ENCODE data around the gene SCNN1G.
"Not testable (repeated sequence)": the region's sequence is repeated elsewhere in the genome, so short reads cannot be mapped to it uniquely, and the experiment has no call there.

SCNN1G gene

GRCh38 chr16:23182679-23183542 lies at the start of gene SCNN1G:
Gene SCNN1G (plus strand): TSS chr16:23182745. CDS start chr16:23186272, 3,527 bp downstream.
- no peak for DNase-seq (ENCODE audit: low spot score)

GRCh38 chr16:23132775-23133463 lies 49.6 kb upstream of the SCNN1G start:
- no peak for DNase-seq (ENCODE audit: low spot score)

- no peak for DNase-seq (ENCODE audit: low spot score)
Measured at GRCh38 chr16:23134274-23134673, 48.3 kb upstream of the SCNN1G start.

- DNase-seq (ENCODE audit: low spot score), result no peak
Measured at GRCh38 chr16:23137256-23137655, 45.3 kb upstream of the SCNN1G start.

GRCh38 chr16:23137818-23138217 lies 44.7 kb upstream of the SCNN1G start:
- DNase-seq (ENCODE audit: low spot score), result no peak

GRCh38 chr16:23140107-23140506 lies 42.4 kb upstream of the SCNN1G start:
- DNase-seq (ENCODE audit: low spot score), result no peak

- no peak for DNase-seq (ENCODE audit: low spot score)
Measured at GRCh38 chr16:23141033-23141432, 41.5 kb upstream of the SCNN1G start.

- DNase-seq (ENCODE audit: low spot score), result no peak
Measured at GRCh38 chr16:23141500-23141899, 41.0 kb upstream of the SCNN1G start.

- DNase-seq (ENCODE audit: low spot score), result no peak
Measured at GRCh38 chr16:23141959-23142740, 40.4 kb upstream of the SCNN1G start.

- no peak for DNase-seq (ENCODE audit: low spot score)
Measured at GRCh38 chr16:23143391-23143790, 39.2 kb upstream of the SCNN1G start.

GRCh38 chr16:23144393-23144792 lies 38.2 kb upstream of the SCNN1G start:
- DNase-seq (ENCODE audit: low spot score), result not testable (repeated sequence)

GRCh38 chr16:23145186-23145585 lies 37.4 kb upstream of the SCNN1G start:
- DNase-seq (ENCODE audit: low spot score), result no peak

GRCh38 chr16:23145608-23146007 lies 36.9 kb upstream of the SCNN1G start:
- no peak for DNase-seq (ENCODE audit: low spot score)

GRCh38 chr16:23146877-23147601 lies 35.5 kb upstream of the SCNN1G start:
- DNase-seq (ENCODE audit: low spot score), result no peak

- no peak for DNase-seq (ENCODE audit: low spot score)
Measured at GRCh38 chr16:23147666-23148065, 34.9 kb upstream of the SCNN1G start.

GRCh38 chr16:23148166-23148512 lies 34.4 kb upstream of the SCNN1G start:
- no peak for DNase-seq (ENCODE audit: low spot score)

GRCh38 chr16:23148513-23149266 lies 33.9 kb upstream of the SCNN1G start:
- no peak for DNase-seq (ENCODE audit: low spot score)

GRCh38 chr16:23149267-23149992 lies 33.1 kb upstream of the SCNN1G start, which contains the start of gene USP31:
Gene USP31 (minus strand): TSS chr16:23149452. CDS start chr16:23149270, 182 bp downstream.
- DNase-seq (ENCODE audit: low spot score), result peak; percentile 92

- DNase-seq (ENCODE audit: low spot score), result no peak
Measured at GRCh38 chr16:23149993-23150364, 32.6 kb upstream of the SCNN1G start.

- no peak for DNase-seq (ENCODE audit: low spot score)
Measured at GRCh38 chr16:23152386-23153178, 30.0 kb upstream of the SCNN1G start.
